ENCODE measurements around the gene EIPR1.

EIPR1 gene

DNA sequence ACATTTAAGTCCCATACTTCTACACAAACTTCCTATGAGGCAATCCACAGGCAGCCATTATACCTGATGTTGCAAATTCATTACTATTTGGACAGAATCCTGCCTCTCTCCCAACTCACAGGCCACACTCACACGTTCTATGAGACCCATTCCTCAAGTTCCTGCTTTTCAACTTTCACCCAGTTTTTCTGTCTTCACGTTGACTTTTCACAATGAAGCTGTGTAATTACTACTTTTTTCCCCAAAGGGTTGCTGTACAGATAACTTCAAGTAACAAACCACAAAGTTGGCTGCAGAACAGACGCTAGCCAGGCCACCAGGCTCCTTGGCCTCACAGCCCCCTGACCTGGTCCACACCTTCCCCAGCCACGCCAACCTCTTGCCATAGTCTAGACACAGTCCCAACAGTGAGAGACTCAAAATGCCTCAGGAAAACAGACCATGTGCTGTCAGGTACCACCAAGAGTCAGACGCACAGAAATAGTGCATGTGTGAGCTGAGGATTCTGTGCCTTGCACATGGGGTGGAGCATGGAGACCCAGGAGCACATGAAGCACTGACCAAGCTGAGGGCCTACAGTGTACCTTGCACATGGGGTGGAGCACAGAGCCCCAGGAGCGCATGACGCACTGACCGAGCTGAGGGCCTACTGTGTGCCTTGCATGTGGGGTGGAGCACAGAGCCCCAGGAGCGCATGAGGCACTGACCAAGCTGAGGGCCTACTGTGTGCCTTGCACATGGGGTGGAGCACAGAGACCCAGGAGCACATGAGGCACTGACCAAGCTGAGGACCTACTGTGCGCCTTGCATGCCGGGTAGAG, 61.0 kb downstream of the EIPR1 start:
- H3K4me3 ChIP-seq (ENCODE audit: low read length) = no peak overlapping the region
- no peak for DNase-seq (ENCODE audit: low read depth, low spot score)

GRCh38 chr2:3314626-3315025, 63.0 kb downstream of the EIPR1 start:
- DNase-seq (ENCODE audit: low read depth, low spot score) = no peak
- H3K4me3 ChIP-seq (ENCODE audit: low read length) = no peak overlapping the region

DNA sequence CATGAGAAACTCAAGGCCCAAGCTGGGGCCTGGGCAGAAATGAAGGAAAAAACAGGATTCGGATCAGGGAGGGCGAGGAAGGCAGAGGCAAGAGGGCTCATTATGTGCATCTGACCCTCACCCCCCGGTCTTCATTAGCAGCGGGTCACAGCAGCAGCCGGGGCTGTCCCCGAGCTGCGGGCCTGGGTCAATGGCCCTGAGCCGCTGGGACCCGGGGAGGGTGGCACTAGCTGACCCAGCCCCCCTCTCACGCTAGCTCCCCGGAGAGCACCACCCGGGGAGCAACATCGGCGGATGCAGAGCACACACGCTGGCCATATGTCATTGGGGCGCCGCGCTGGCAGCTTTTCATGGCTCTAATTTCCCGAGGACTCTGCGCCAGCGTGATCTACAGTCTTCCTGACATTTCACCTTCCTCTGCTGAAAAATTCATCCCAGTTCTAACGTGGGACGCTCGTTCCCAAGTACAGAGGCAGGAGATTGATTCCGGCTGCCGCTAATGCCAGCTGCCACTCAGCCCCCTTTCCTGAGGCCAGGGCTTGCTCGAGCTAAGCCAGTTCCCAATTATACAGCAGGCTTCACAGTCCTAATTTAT, 63.7 kb downstream of the EIPR1 start:
- H3K4me3 ChIP-seq (ENCODE audit: low read length) = no peak overlapping the region
- no peak for DNase-seq (ENCODE audit: low read depth, low spot score)

GRCh38 chr2:3312576-3313345, 64.9 kb downstream of the EIPR1 start:
- H3K4me3 ChIP-seq (ENCODE audit: low read length) = no peak overlapping the region
- DNase-seq (ENCODE audit: low read depth, low spot score) = no peak

- H3K4me3 ChIP-seq (ENCODE audit: low read length) = no peak overlapping the region
- no peak for DNase-seq (ENCODE audit: low read depth, low spot score)
Observed at GRCh38 chr2:3311601-3312000, 66.0 kb downstream of the EIPR1 start.

DNA sequence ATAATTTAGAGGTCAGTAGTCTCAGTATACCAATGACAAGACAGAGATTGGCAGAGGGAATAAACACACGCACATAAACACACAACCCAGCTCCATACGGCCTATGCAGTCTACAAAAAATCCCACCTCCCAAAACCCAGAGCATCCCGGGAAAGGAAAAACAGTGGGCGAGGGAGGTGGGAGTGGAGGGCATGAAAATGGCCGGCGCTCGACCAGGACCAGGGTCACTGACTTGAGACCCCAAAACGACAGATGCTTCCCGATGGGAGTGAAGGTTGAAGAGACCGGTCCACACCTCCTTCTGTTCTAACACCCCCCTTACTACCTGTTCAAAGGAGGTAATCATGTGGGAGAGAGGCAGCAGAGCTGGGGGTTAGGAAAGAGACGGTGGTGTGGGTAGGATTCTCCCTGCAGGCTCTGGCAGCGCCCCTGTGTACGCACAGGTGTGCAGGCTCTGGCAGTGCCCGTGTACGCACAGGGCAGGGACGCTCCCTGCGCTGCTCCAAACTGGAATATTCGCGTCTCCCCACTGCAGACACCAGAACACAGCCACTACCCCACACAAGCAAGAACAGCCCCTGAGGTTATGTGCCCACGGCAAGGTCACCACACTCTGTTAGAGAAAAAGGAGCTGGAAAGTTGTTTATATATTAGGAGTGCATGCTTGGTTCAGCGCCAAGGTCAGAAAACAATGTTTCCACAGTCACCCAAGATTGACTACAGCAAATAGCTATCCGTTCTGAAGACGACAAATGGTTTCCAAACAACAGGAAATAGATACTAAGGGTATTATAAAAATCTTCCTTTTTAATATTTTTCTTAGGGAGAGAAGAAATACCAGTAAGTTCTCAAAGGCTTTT, 67.9 kb downstream of the EIPR1 start:
- DNase-seq (ENCODE audit: low read depth, low spot score) = no peak
- H3K4me3 ChIP-seq (ENCODE audit: low read length) = no peak overlapping the region

DNA sequence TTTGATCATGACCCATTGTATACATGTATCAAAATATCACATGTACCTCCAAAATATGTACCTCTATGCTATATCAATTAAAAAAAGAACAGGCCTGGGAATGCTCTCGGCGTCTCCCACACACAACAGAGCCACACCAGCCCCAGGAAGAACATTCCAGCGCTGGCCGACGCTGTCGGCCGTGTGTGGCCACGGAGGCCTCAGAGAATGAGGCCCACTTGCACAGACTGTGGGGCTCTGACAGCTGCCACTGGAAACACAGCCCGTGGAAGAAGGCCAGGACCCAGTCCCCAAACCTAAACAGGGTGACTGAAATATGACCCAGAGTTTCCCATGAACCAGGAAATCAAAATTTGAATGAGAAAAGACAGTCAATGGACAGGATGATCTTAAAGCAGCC, 69.7 kb downstream of the EIPR1 start:
- no peak for DNase-seq (ENCODE audit: low read depth, low spot score)
- no peak overlapping the region for H3K4me3 ChIP-seq (ENCODE audit: low read length)

GRCh38 chr2:3307236-3307635, 70.4 kb downstream of the EIPR1 start:
- DNase-seq (ENCODE audit: low read depth, low spot score) = no peak
- H3K4me3 ChIP-seq (ENCODE audit: low read length) = no peak overlapping the region

DNA sequence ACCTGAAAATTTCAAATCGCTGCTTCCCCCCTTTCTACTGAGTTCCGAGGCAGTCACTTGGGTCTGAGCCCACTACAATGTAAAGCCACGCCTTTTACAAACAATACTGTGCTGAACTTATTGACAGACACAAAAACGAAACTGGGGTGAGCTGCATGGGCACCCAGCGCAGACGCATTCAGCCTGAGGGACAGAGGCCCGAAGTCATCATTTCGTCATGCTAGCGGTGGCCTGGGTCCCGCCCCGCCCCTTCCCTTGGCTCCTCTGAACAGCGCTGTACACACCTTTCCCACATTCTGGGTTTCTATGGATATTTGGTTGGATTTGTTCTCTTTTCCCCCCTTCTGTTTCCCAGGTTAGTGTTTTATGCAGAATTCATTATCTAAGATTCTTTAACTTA, 71.7 kb downstream of the EIPR1 start:
- H3K4me3 ChIP-seq (ENCODE audit: low read length) = no peak overlapping the region
- no peak for DNase-seq (ENCODE audit: low read depth, low spot score)

GRCh38 chr2:3305431-3305830, 72.2 kb downstream of the EIPR1 start:
- no peak for DNase-seq (ENCODE audit: low read depth, low spot score)
- H3K4me3 ChIP-seq (ENCODE audit: low read length) = no peak overlapping the region

GRCh38 chr2:3303583-3304406, 73.8 kb downstream of the EIPR1 start:
- peak; percentile 69 for DNase-seq (ENCODE audit: low read depth, low spot score)
- H3K4me3 ChIP-seq (ENCODE audit: low read length) = peak overlapping the region; percentile 35

- peak overlapping the region; percentile 35 for H3K4me3 ChIP-seq (ENCODE audit: low read length)
- no peak for DNase-seq (ENCODE audit: low read depth, low spot score)
Observed at GRCh38 chr2:3302751-3303582, 74.7 kb downstream of the EIPR1 start.

DNA sequence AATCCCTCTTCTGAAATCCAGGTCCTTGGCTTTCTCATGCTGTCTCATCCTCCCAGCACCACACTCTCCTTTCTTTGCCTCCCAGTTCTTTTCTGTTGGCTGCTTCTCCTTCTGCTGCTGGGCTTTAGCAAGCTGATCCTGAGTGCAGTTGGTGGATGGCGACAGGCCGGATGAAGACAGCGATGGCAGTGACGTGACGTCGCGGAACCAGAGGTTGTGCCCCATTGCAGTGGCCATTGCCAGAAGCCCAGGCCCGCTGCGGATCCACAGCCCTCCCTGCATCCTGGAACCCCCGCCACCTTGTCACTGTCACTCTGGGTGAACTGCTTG, 75.2 kb downstream of the EIPR1 start:
- no peak for DNase-seq (ENCODE audit: low read depth, low spot score)
- no peak overlapping the region for H3K4me3 ChIP-seq (ENCODE audit: low read length)

- no peak for DNase-seq (ENCODE audit: low read depth, low spot score)
- H3K4me3 ChIP-seq (ENCODE audit: low read length) = no peak overlapping the region
Observed at GRCh38 chr2:3301001-3301400, 76.6 kb downstream of the EIPR1 start.

- H3K4me3 ChIP-seq (ENCODE audit: low read length) = no peak overlapping the region
- DNase-seq (ENCODE audit: low read depth, low spot score) = no peak
Observed at GRCh38 chr2:3300224-3300995, 77.2 kb downstream of the EIPR1 start.

- H3K4me3 ChIP-seq (ENCODE audit: low read length) = no peak overlapping the region
- no peak for DNase-seq (ENCODE audit: low read depth, low spot score)
Observed at GRCh38 chr2:3299703-3300102, 77.9 kb downstream of the EIPR1 start.

DNA sequence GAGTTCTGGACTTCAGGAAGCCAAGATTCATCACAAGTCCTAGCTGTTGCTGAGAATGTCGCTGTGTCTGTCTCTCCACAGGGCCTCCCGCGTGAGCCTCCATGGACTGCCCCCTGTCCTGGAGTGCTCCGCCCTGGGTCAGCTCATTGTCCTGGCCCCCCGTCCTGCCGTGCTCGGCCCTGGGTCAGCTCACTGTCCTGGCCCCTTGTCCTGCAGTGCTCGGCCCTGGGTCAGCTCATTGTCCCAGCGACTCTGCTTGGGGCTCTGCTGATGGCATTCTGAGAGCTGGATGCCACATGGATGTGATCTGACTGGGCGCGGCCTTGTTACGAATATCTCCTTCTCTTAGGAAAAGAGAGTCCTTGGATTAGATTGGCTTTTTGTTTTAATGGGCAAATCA, 78.5 kb downstream of the EIPR1 start:
- no peak for DNase-seq (ENCODE audit: low read depth, low spot score)
- no peak overlapping the region for H3K4me3 ChIP-seq (ENCODE audit: low read length)
